ENCODE results near the gene COL18A1. TPM values are rescaled to one million over a fixed set of nuclear protein-coding genes. Genes with fewer than 3 reads are reported as not detected.

The COL18A1 gene
- total RNA-seq, 1 donor from 2014 or later = 9.2 TPM

GRCh38 chr21:45438391-45439145 lies 33.6 kb downstream of the COL18A1 start:
- FAIRE-seq (no peak), DNase-seq (ENCODE audit: low read depth) (no peak)

GRCh38 chr21:45439161-45439872 lies 34.4 kb downstream of the COL18A1 start:
- FAIRE-seq (no peak), DNase-seq (ENCODE audit: low read depth) (peak; percentile 58)
- Histone ChIP-seq H3K27me3 (ENCODE audit: control insufficient read depth, insufficient read depth, low read length) (no peaks in the 10 kb centered on the region), H3K36me3 (ENCODE audit: control insufficient read depth, insufficient read depth, low read length) (no peaks in the 10 kb centered on the region), H3K4me3 (ENCODE audit: low read depth, low read length) (peak overlapping the region; percentile 12)
- peak; percentile 95 for TF ChIP-seq CTCF (IDR thresholded peaks at IDR 0.05; ENCODE audit: insufficient read depth, low read length, severe bottlenecking)

More at GRCh38 chr21:45438391-45439145, 33.6 kb downstream of the COL18A1 start:
- no peaks in the 10 kb centered on the region for H3K27me3 ChIP-seq (ENCODE audit: control insufficient read depth, insufficient read depth, low read length)
- no peaks in the 10 kb centered on the region for H3K36me3 ChIP-seq (ENCODE audit: control insufficient read depth, insufficient read depth, low read length)
- no peak overlapping the region for H3K4me3 ChIP-seq (ENCODE audit: low read depth, low read length)
- TF ChIP-seq CTCF (IDR thresholded peaks at IDR 0.05; ENCODE audit: insufficient read depth, low read length, severe bottlenecking) = no peak

GRCh38 chr21:45439901-45440461 lies 35.0 kb downstream of the COL18A1 start:
- Histone ChIP-seq H3K27me3 (ENCODE audit: control insufficient read depth, insufficient read depth, low read length) (no peaks in the 10 kb centered on the region), H3K36me3 (ENCODE audit: control insufficient read depth, insufficient read depth, low read length) (no peaks in the 10 kb centered on the region), H3K4me3 (ENCODE audit: low read depth, low read length) (no peak overlapping the region)
- TF ChIP-seq CTCF (IDR thresholded peaks at IDR 0.05; ENCODE audit: insufficient read depth, low read length, severe bottlenecking) = no peak
- no peak for DNase-seq (ENCODE audit: low read depth)
- no peak for FAIRE-seq

- H3K36me3 ChIP-seq (ENCODE audit: control insufficient read depth, insufficient read depth, low read length) = no peaks in the 10 kb centered on the region
- H3K27me3 ChIP-seq (ENCODE audit: control insufficient read depth, insufficient read depth, low read length) = no peaks in the 10 kb centered on the region
- DNase-seq (ENCODE audit: low read depth) = no peak
- H3K4me3 ChIP-seq (ENCODE audit: low read depth, low read length) = no peak overlapping the region
- TF ChIP-seq CTCF (IDR thresholded peaks at IDR 0.05; ENCODE audit: insufficient read depth, low read length, severe bottlenecking) = no peak
- no peak for FAIRE-seq
These were observed 35.9 kb downstream of the COL18A1 start for GRCh38 chr21:45440736-45441350.

- FAIRE-seq = no peak
- no peak overlapping the region for H3K4me3 ChIP-seq (ENCODE audit: low read depth, low read length)
- DNase-seq (ENCODE audit: low read depth) = no peak
- H3K36me3 ChIP-seq (ENCODE audit: control insufficient read depth, insufficient read depth, low read length) = no peaks in the 10 kb centered on the region
- no peaks in the 10 kb centered on the region for H3K27me3 ChIP-seq (ENCODE audit: control insufficient read depth, insufficient read depth, low read length)
- no peak for TF ChIP-seq CTCF (IDR thresholded peaks at IDR 0.05; ENCODE audit: insufficient read depth, low read length, severe bottlenecking)
These were observed 36.7 kb downstream of the COL18A1 start for GRCh38 chr21:45441431-45442255.

All from bronchial epithelial cell (primary cell).